ENCODE results near the gene IDH2. TPM values are rescaled to one million over a fixed set of nuclear protein-coding genes. Genes with fewer than 3 reads are reported as not detected.

Gene IDH2
- total and polyA plus RNA-seq, 10 of the 15 experiments (the other 5 are each of a cell fraction or from before 2014, with no cell fraction given) = 2.3 to 358 (median 242) TPM

GRCh38 chr15:90101969-90102890 is at the start of gene IDH2 (continued):
- TF ChIP-seq ZBTB40 (IDR thresholded peaks at IDR 0.05; ENCODE audit: borderline replicate concordance) = no peak
- no peak for TF ChIP-seq ZNF274 (IDR thresholded peaks at IDR 0.05; ENCODE audit: insufficient read depth, insufficient read length)
- TF ChIP-seq PML (IDR thresholded peaks at IDR 0.05; ENCODE audit: low read length) = peak; percentile 35; the same call in 1 of the 2 replicates
- no peak for TF ChIP-seq E4F1 (IDR thresholded peaks at IDR 0.05; ENCODE audit: borderline replicate concordance, partially characterized antibody)
- TF ChIP-seq ZNF592 (IDR thresholded peaks at IDR 0.05) = no peak
- TF ChIP-seq ETV6 (conservative IDR thresholded peaks at IDR 0.05 in 1 of 2, IDR thresholded peaks at IDR 0.05 in 1 of 2; ENCODE audit: borderline replicate concordance in 1 of 2, low read depth in 1 of 2) = no peak
- peak; percentile 49; the same call in 1 of the 2 replicates for TF ChIP-seq ZNF217 (IDR thresholded peaks at IDR 0.05)
- no peak for TF ChIP-seq CUX1 (IDR thresholded peaks at IDR 0.05; ENCODE audit: insufficient replicate concordance, low read depth, low read length)
- TF ChIP-seq BMI1 (IDR thresholded peaks at IDR 0.05; ENCODE audit: borderline replicate concordance) = no peak

All from GM12878 (cell line).